Mucosa of descending colon (tissue), 3 donors: ENCODE data around the gene ZNF546. TPM values are rescaled to one million over a fixed set of nuclear protein-coding genes. Genes with fewer than 3 reads are reported as not detected.
"Not testable (repeated sequence)": the region's sequence is repeated elsewhere in the genome, so short reads cannot be mapped to it uniquely, and the experiment has no call there.

Experiments
- ATAC-seq: fragments of 200-7000 bp; cut with Tn5 transposase; one replicate; pipeline ENCODE4 v1.9.1; 2020; ENCODE audit warnings: mild to moderate bottlenecking, moderate library complexity
- DNase-seq, 3 donors: peaks; one replicate each; pipeline ENCODE4 v3.0.0-alpha.2; 2020
- H3K36me3 ChIP-seq: fragments of 200-600 bp; one replicate; pipeline ENCODE4 v1.8.0; 2021; ENCODE audit warnings: low read depth, mild to moderate bottlenecking
- H3K4me1 ChIP-seq: fragments of 200-600 bp; one replicate; pipeline ENCODE4 v1.8.0; 2021; ENCODE audit warnings: low read depth, mild to moderate bottlenecking
- H3K4me3 ChIP-seq: fragments of 200-600 bp; one replicate; pipeline ENCODE4 v1.8.0; 2021; ENCODE audit warnings: mild to moderate bottlenecking
- H3K9me3 ChIP-seq: fragments of 200-600 bp; one replicate; pipeline ENCODE4 v1.8.0; 2021; ENCODE audit warnings: mild to moderate bottlenecking
- intact Hi-C, 2 donors: fragments of 100-400 bp; cut with DNase I in 1 of 2; cut with micrococcal nuclease in 1 of 2; formaldehyde crosslinking; loops; one replicate each; pipeline versions ENCODE4 v1.11.0 to v1.11.1; 2022; cut with DNase I, micrococcal nuclease
- total RNA-seq, 3 donors: library from RNA; stranded (reverse); fragmentation: NEBNext Ultra II Directional in 2 of 3; extraction: Animal tissue kit (Norgen Biotek cat#: 25700) in 2 of 3; gene quantifications; one replicate each; pipeline versions ENCODE4 v1.2.1 to v1.2.4, GENCODE V29; 2021 to 2023
- TF ChIP-seq, protein P1 (sequence below): fragments of 200-600 bp; IDR thresholded peaks from one replicate; pipeline ENCODE4 v1.8.0; 2022; ENCODE audit warnings: antibody characterized with exemption, mild to moderate bottlenecking
- donor health status: DM: no; HTN: no; CAD: no; lungs with moderate emphysema.
- donor health status: DM: no; HTN: no; CAD: no.
- donor health status: DM: no; HTN: yes; CAD: no.

The ZNF546 gene
- total RNA-seq, 3 donors from 2014 or later = 2.3 to 10.2 (median 2.9) TPM

DNA sequence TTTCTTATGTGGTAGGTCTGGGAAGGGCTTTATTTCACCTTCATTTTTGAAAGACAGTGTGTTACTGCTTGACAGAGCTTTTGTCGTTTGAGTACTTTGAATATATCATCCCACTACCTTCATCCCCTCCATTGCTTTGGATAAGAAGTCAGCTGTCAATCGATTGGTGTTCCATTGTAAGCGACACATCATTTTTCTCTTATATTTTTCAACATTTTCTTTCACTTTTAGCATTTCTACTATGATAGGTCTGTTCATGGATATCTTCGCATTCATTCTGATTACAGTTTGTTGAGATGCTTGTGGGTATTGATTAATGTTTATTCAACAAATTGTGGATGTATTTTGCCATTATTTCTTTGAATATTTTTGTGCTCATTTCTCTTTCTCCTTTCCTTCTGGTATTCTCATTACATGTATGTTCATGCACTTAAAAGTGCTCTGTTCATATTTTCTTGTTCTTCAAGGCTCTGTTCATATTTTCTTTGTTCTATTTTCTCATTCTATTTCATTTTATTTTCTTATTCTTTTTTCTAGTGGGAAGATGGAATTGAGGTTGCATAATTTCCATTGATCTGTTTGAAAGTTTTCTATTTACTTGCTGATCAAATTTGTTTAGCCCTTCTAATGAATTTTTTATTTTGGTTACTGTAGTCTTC is 29.2 kb downstream of the ZNF546 start:
- TF ChIP-seq, protein P1, sequence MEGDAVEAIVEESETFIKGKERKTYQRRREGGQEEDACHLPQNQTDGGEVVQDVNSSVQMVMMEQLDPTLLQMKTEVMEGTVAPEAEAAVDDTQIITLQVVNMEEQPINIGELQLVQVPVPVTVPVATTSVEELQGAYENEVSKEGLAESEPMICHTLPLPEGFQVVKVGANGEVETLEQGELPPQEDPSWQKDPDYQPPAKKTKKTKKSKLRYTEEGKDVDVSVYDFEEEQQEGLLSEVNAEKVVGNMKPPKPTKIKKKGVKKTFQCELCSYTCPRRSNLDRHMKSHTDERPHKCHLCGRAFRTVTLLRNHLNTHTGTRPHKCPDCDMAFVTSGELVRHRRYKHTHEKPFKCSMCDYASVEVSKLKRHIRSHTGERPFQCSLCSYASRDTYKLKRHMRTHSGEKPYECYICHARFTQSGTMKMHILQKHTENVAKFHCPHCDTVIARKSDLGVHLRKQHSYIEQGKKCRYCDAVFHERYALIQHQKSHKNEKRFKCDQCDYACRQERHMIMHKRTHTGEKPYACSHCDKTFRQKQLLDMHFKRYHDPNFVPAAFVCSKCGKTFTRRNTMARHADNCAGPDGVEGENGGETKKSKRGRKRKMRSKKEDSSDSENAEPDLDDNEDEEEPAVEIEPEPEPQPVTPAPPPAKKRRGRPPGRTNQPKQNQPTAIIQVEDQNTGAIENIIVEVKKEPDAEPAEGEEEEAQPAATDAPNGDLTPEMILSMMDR = no peak
- ATAC-seq (no peak), DNase-seq (no peak)
- Histone ChIP-seq H3K4me3 (no peak overlapping the region), H3K4me1 (no peaks in the 10 kb centered on the region), H3K9me3 (peaks cover 97% of the 10 kb centered on the region), H3K36me3 (no peaks in the 10 kb centered on the region)
- intact Hi-C loops = no loop called here

DNA sequence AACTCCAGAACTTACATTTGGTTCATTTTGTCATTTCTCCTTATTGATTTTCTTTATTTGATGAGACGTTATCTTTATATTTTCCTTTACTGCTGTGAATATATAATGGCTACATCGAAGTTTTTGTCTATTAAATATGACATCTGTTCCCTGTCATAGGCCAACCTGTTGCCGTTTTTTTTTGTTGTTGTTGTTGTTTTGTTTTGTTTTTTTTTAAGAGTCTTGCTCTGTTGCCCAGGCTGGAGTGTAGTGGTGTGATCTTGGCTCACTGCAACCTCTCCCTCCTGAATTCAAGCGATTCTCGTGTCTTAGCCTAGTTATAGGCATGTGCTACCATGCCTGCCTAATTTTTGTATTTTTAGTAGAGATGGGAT is 29.7 kb downstream of the ZNF546 start:
- DNase-seq = no peak
- ATAC-seq = no peak
- TF ChIP-seq, protein P1 = no peak
- no peaks in the 10 kb centered on the region for H3K4me1 ChIP-seq
- no peak overlapping the region for H3K4me3 ChIP-seq
- H3K9me3 ChIP-seq = peaks cover 97% of the 10 kb centered on the region
- no peaks in the 10 kb centered on the region for H3K36me3 ChIP-seq
- intact Hi-C loops = no loop called here

DNA sequence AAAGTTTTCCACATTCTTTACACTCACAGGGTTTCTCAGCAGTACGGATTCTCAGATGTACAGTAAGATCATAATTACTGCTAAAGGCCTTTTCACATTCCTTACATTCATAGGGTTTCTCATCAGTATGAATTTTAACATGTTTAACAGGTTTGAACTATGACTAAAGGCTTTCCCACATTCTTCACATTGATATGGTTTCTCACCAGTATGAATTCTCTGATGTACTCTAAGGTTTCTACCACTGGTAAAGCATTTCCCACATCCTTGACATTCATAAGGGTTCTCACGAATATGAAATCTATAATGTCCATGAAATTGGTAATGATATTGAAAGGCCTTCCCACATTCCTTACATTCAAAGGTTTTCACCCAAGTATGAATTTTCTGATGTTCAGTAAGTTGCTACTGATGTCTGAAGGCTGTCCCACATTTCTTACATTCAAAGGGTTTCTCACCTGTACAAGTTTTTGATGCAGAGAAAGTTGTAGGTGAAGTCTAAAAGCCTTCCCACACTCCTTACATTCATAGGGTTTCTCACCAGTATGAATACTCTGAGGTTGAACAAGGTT is 37.2 kb downstream of the ZNF546 start:
- TF ChIP-seq, protein P1 = no peak
- DNase-seq (no peak), ATAC-seq (no peak)
- intact Hi-C loops = no loop called here
- Histone ChIP-seq H3K4me1 (no peaks in the 10 kb centered on the region), H3K4me3 (no peak overlapping the region), H3K9me3 (peaks cover 90% of the 10 kb centered on the region), H3K36me3 (no peaks in the 10 kb centered on the region)

DNA sequence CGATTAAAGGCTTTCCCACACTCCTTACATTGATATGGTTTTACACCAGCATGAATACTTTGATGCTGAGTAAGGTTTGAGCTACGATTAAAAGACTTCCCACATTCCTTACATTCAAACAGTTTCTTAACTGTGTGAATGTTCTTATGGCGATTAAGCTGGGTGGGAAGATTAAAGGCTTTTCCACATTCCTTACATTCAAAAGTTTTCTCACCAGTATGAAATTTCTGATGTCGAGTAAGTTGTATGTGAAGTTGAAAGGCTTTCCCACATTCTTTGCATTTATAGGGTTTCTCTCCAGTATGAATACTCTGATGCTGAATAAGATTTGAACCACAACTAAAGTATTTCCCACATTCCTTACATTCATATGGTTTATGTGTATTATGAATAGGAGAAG is 39.1 kb downstream of the ZNF546 start:
- H3K4me1 ChIP-seq = no peaks in the 10 kb centered on the region
- H3K36me3 ChIP-seq = no peaks in the 10 kb centered on the region
- intact Hi-C loops = no loop called here
- no peak overlapping the region for H3K4me3 ChIP-seq
- peaks cover 77% of the 10 kb centered on the region for H3K9me3 ChIP-seq
- TF ChIP-seq, protein P1 = no peak
- no peak for ATAC-seq
- no peak for DNase-seq

DNA sequence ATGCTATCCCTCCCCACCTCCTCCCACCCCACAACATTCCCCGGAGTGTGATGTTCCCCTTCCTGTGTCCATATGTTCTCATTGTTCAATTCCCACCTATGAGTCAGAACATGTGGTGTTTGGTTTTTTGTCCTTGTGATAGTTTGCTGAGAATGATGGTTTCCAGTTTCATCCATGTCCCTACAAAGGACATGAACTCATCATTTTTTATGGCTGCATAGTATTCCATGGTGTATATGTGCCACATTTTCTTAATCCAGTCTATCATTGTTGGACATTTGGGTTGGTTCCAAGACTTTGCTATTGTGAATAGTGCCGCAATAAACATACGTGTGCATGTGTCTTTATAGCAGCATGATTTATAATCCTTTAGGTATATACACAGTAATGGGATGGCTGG is 41.2 kb downstream of the ZNF546 start:
- H3K36me3 ChIP-seq, ATAC-seq, DNase-seq, intact Hi-C loops, H3K4me3 ChIP-seq, H3K4me1 ChIP-seq: not testable (repeated sequence)
- peaks cover 66% of the 10 kb centered on the region for H3K9me3 ChIP-seq

DNA sequence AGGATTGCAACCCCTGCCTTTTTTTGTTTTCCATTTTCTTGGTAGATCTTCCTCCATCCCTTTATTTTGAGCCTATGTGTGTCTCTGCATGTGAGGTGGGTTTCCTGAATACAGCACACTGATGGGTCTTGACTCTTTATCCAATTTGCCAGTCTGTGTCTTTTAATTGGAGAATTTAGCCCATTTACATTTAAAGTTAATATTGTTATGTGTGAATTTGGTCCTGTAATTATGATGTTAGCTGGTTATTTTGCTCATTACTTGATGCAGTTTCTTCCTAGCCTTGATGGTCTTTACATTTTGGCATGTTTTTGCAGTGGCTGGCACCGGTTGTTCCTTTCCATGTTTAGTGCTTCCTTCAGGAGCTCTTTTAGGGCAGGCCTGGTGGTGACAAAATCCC is 44.9 kb downstream of the ZNF546 start:
- DNase-seq, ATAC-seq, H3K4me1 ChIP-seq, H3K4me3 ChIP-seq, H3K36me3 ChIP-seq, intact Hi-C loops: not testable (repeated sequence)
- peaks cover 60% of the 10 kb centered on the region for H3K9me3 ChIP-seq
